A673 (cell line): ENCODE measurements around the gene XG. TPM values are rescaled to one million over a fixed set of nuclear protein-coding genes. Genes with fewer than 3 reads are reported as not detected.

Experiments
- BruUV-seq: library from RNA; stranded (reverse); fragments of 400-500 nt; replicated peaks from 2 replicates; lab custom pipeline; 2021; lab: Mats Ljungman, UMichigan
- CTCF ChIA-PET: fragments of 300-600 bp; sonication (Branson Sonifier 250); formaldehyde crosslinking; loops from one replicate; lab custom pipeline; 2022; ENCODE audit warnings: antibody characterized with exemption; lab: Charles Lee
- POLR2A ChIA-PET: fragments of 300-600 bp; sonication (Branson Sonifier 250); formaldehyde crosslinking; loops from one replicate; lab custom pipeline; 2022; ENCODE audit warnings: antibody characterized with exemption; ENCODE audit not compliant: low non-redundant PET; lab: Charles Lee
- DNase-seq: peaks from one replicate; pipeline ENCODE4 v3.0.0-alpha.2; 2015; ENCODE audit warnings: low spot score
- H3K27ac ChIP-seq: fragments of 200-600 bp; sonication (generic); 2 replicates; pipeline ENCODE4 v1.5.1; 2016; ENCODE audit warnings: mixed run types, low read depth, mild to moderate bottlenecking, mixed read lengths, antibody characterized with exemption, low read length; ENCODE audit not compliant: poor library complexity, severe bottlenecking
- H3K27me3 ChIP-seq: fragments of 200-600 bp; sonication (generic); replicated peaks from 2 replicates; pipeline ENCODE4 v1.6.1; 2017; ENCODE audit warnings: mixed run types, low read depth, mild to moderate bottlenecking, mixed read lengths, antibody characterized with exemption, low read length; ENCODE audit not compliant: insufficient read depth, poor library complexity
- H3K36me3 ChIP-seq: fragments of 200-600 bp; sonication (generic); 2 replicates; pipeline ENCODE4 v1.6.1; 2016; ENCODE audit warnings: mixed run types, mild to moderate bottlenecking, mixed read lengths, antibody characterized with exemption, low read length; ENCODE audit not compliant: insufficient read depth, poor library complexity, severe bottlenecking
- H3K4me1 ChIP-seq: fragments of 200-600 bp; sonication (generic); 2 replicates; pipeline ENCODE4 v1.6.1; 2017; ENCODE audit warnings: mixed run types, mild to moderate bottlenecking, mixed read lengths, antibody characterized with exemption, low read length; ENCODE audit not compliant: insufficient read depth, poor library complexity, severe bottlenecking
- H3K4me3 ChIP-seq: fragments of 200-600 bp; sonication (generic); 2 replicates; pipeline ENCODE4 v1.5.1; 2016; ENCODE audit warnings: low read depth, mixed run types, mild to moderate bottlenecking, mixed read lengths, low read length; ENCODE audit not compliant: poor library complexity, severe bottlenecking
- H3K9me3 ChIP-seq: fragments of 200-600 bp; sonication (generic); 2 replicates; pipeline ENCODE4 v1.6.1; 2016; ENCODE audit warnings: mixed run types, low read depth, mild to moderate bottlenecking, mixed read lengths, antibody characterized with exemption, low read length; ENCODE audit not compliant: poor library complexity, severe bottlenecking
- CTCF ChIP-seq: fragments of 300-800, 200-600 bp; sonication (generic); conservative IDR thresholded peaks from 2 replicates; pipeline ENCODE4 v1.5.1; 2017; ENCODE audit warnings: low read depth, mild to moderate bottlenecking, antibody characterized with exemption, low read length, moderate library complexity, mixed read lengths
- EZH2 ChIP-seq: fragments of 200-600 bp; sonication (generic); IDR thresholded peaks from 2 replicates; pipeline ENCODE4 v1.6.1; 2017; ENCODE audit warnings: borderline replicate concordance, low read depth, mild to moderate bottlenecking, mixed read lengths, antibody characterized with exemption, low read length; ENCODE audit not compliant: poor library complexity, severe bottlenecking
- intact Hi-C: fragments of 100-400 bp; cut with micrococcal nuclease; formaldehyde crosslinking; loops from one replicate; pipeline ENCODE4 v1.10.0; 2022; ENCODE audit not compliant: unreplicated experiment
- total RNA-seq: library from RNA; stranded (reverse); gene quantifications from 2 replicates; pipeline ENCODE4 v1.2.3, GENCODE V29; 2021

The XG gene
- total RNA-seq, 1 experiment from 2014 or later = 7.5 TPM

- peak; percentile 79 for DNase-seq
- intact Hi-C loops = loop anchor here (2.0 kb wide), 1 partner anchor 175 kb away; no protein-coding TSS in a partner anchor
- Histone ChIP-seq H3K9me3 (no peaks in the 10 kb centered on the region), H3K27me3 (no peaks in the 10 kb centered on the region), H3K4me3 (no peak overlapping the region), H3K4me1 (peaks cover 49% of the 10 kb centered on the region), H3K36me3 (no peaks in the 10 kb centered on the region), H3K27ac (peak overlapping the region; percentile 91)
- no peak for TF ChIP-seq EZH2
- TF ChIP-seq CTCF = peak; percentile 77
- POLR2A ChIA-PET = no interaction called here
- CTCF ChIA-PET = interaction anchor here (0.6 to 1.1 kb wide), 4 partner anchors 16 to 527 kb away, joined by 3 to 14 read pairs (median 6); partner anchors contain the start of gene MXRA5
- BruUV-seq = TSS peak; percentile 35
Observed at GRCh38 chrX:2819345-2820135, 67.7 kb downstream of the XG start.

GRCh38 chrX:2820136-2820771, 68.4 kb downstream of the XG start:
- no TSS peak for BruUV-seq
- no peaks in the 10 kb centered on the region for H3K27me3 ChIP-seq
- peak overlapping the region; percentile 91 for H3K27ac ChIP-seq
- intact Hi-C loops = loop anchor here (2.0 kb wide), 1 partner anchor 175 kb away; no protein-coding TSS in a partner anchor
- peaks cover 42% of the 10 kb centered on the region for H3K4me1 ChIP-seq
- TF ChIP-seq EZH2 (no peak), CTCF (no peak)
- ChIA-PET POLR2A (no interaction called here), CTCF (interaction anchor here (0.7 to 1.1 kb wide), 2 partner anchors 56 to 70 kb away, joined by 3 to 14 read pairs; no protein-coding TSS in a partner anchor)
- H3K36me3 ChIP-seq = no peaks in the 10 kb centered on the region
- H3K9me3 ChIP-seq = no peaks in the 10 kb centered on the region
- DNase-seq = no peak
- no peak overlapping the region for H3K4me3 ChIP-seq

GRCh38 chrX:2823795-2824386, 72.1 kb downstream of the XG start:
- no TSS peak for BruUV-seq
- ChIA-PET CTCF (interaction anchor here (0.6 kb wide), 1 partner anchor 183 kb away, joined by 4 read pairs; no protein-coding TSS in a partner anchor), POLR2A (no interaction called here)
- intact Hi-C loops = no loop called here
- Histone ChIP-seq H3K27ac (no peak overlapping the region), H3K4me1 (peaks cover 16% of the 10 kb centered on the region), H3K4me3 (no peak overlapping the region), H3K9me3 (no peaks in the 10 kb centered on the region), H3K27me3 (no peaks in the 10 kb centered on the region), H3K36me3 (no peaks in the 10 kb centered on the region)
- DNase-seq = no peak
- TF ChIP-seq CTCF (no peak), EZH2 (no peak)
